Smooth muscle cell (in vitro differentiated cells): ENCODE data around the gene CTCFL. TPM values are rescaled to one million over a fixed set of nuclear protein-coding genes. Genes with fewer than 3 reads are reported as not detected.

Experiments
- DNase-seq: peaks from one replicate; lab custom pipeline; 2025; ENCODE audit not compliant: unreplicated experiment; lab: John Stamatoyannopoulos, UW
- H2AFZ ChIP-seq: fragments of 200-600 bp; sonication (generic); 2 replicates; pipeline ENCODE4 v1.6.0; 2016; ENCODE audit warnings: antibody characterized with exemption, low read depth, mild to moderate bottlenecking
- H3F3A ChIP-seq: fragments of 200-600 bp; sonication (generic); 2 replicates; pipeline ENCODE4 v1.6.0; 2017; ENCODE audit warnings: antibody characterized with exemption, low read depth
- H3K27ac ChIP-seq: fragments of 200-600 bp; sonication (generic); 2 replicates; pipeline ENCODE4 v1.5.1; 2016; ENCODE audit warnings: low read depth, mild to moderate bottlenecking
- H3K27me3 ChIP-seq: fragments of 200-600 bp; sonication (generic); 2 replicates; pipeline ENCODE4 v1.6.1; 2016; ENCODE audit warnings: low read depth, mild to moderate bottlenecking
- H3K36me3 ChIP-seq: fragments of 200-600 bp; sonication (generic); 2 replicates; pipeline ENCODE4 v1.5.1; 2016; ENCODE audit warnings: low read depth
- H3K4me1 ChIP-seq: fragments of 200-600 bp; sonication (generic); 2 replicates; pipeline ENCODE4 v1.5.1; 2016; ENCODE audit warnings: low read depth
- H3K4me2 ChIP-seq: fragments of 200-600 bp; sonication (generic); 2 replicates; pipeline ENCODE4 v1.6.0; 2016; ENCODE audit warnings: mild to moderate bottlenecking
- H3K4me3 ChIP-seq: fragments of 200-600 bp; sonication (generic); 2 replicates; pipeline ENCODE4 v1.5.1; 2016; ENCODE audit warnings: mild to moderate bottlenecking
- H3K79me2 ChIP-seq: fragments of 200-600 bp; sonication (generic); 2 replicates; pipeline ENCODE4 v1.6.0; 2016; ENCODE audit warnings: low read depth, mild to moderate bottlenecking
- H3K9ac ChIP-seq: fragments of 200-600 bp; sonication (generic); 2 replicates; pipeline ENCODE4 v1.6.0; 2016; ENCODE audit warnings: low read depth
- H3K9me3 ChIP-seq: fragments of 200-600 bp; sonication (generic); replicated peaks from 2 replicates; pipeline ENCODE4 v1.5.1; 2016; ENCODE audit warnings: low read depth
- H4K20me1 ChIP-seq: fragments of 200-600 bp; sonication (generic); 2 replicates; pipeline ENCODE4 v1.6.0; 2016; ENCODE audit warnings: low read depth
- WGBS: methylation state at CpG from one replicate; pipeline ENCODE4 v1.1.7; 2016; ENCODE audit warnings: low lambda C conversion rate; 5-methylcytosine and 5-hydroxymethylcytosine counted together
- polyA plus RNA-seq: library from polyadenylated mRNA; unstranded; fragments of >200 nt; fragmentation: Nextera tagmentation; extraction: Ambion mirVana; gene quantifications from 2 replicates; pipeline ENCODE4 v1.2.1, GENCODE V29; 2016
- total RNA-seq: library from RNA; depleted of rRNA; stranded (reverse); fragments of >200 nt; gene quantifications from 2 replicates; pipeline ENCODE4 v1.2.3, GENCODE V29; 2014
- TF ChIP-seq, protein P1 (sequence below): fragments of 200-600 bp; sonication (generic); IDR thresholded peaks from 2 replicates; pipeline ENCODE4 v1.5.1; 2017; ENCODE audit warnings: borderline replicate concordance, mild to moderate bottlenecking, antibody characterized with exemption; ENCODE audit not compliant: insufficient read depth, poor library complexity, severe bottlenecking

CTCFL gene
- total and polyA plus RNA-seq, 2 experiments from 2014 or later = not detected

DNA sequence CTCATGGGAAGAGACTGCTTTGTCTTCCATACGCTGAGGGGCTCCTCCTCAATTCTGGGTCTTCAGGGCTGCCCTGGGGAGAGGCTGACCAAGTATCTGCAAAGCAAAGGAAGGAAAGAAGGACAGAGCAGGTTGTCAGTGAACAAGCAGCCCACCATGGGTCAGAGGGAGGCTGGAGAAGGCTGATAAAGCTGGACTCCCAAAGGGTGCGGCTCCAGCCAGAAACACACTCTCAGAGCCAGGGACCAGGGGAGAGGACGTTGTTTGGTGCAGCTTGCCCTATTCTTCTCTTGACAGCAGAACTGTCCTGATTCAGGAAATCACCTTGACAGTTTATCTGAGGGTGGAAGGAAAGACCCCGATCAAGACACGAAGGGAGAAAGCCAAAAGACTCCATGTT, 10.4 kb upstream of the CTCFL start:
- no peaks in the 10 kb centered on the region for H3K4me1 ChIP-seq
- H3K9me3 ChIP-seq = no peaks in the 10 kb centered on the region
- H3K4me2 ChIP-seq = no peak overlapping the region
- H2AFZ ChIP-seq = no peak overlapping the region
- TF ChIP-seq, protein P1, sequence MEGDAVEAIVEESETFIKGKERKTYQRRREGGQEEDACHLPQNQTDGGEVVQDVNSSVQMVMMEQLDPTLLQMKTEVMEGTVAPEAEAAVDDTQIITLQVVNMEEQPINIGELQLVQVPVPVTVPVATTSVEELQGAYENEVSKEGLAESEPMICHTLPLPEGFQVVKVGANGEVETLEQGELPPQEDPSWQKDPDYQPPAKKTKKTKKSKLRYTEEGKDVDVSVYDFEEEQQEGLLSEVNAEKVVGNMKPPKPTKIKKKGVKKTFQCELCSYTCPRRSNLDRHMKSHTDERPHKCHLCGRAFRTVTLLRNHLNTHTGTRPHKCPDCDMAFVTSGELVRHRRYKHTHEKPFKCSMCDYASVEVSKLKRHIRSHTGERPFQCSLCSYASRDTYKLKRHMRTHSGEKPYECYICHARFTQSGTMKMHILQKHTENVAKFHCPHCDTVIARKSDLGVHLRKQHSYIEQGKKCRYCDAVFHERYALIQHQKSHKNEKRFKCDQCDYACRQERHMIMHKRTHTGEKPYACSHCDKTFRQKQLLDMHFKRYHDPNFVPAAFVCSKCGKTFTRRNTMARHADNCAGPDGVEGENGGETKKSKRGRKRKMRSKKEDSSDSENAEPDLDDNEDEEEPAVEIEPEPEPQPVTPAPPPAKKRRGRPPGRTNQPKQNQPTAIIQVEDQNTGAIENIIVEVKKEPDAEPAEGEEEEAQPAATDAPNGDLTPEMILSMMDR = no peak
- H3F3A ChIP-seq = no peaks in the 10 kb centered on the region
- H4K20me1 ChIP-seq = no peaks in the 10 kb centered on the region
- no peak for DNase-seq
- no peaks in the 10 kb centered on the region for H3K36me3 ChIP-seq
- no peak overlapping the region for H3K4me3 ChIP-seq
- no peaks in the 10 kb centered on the region for H3K79me2 ChIP-seq
- H3K27ac ChIP-seq = no peak overlapping the region
- WGBS = 84% methylated on average over 5 of the region's 5 CpGs
- H3K27me3 ChIP-seq = no peaks in the 10 kb centered on the region
- no peak overlapping the region for H3K9ac ChIP-seq

DNA sequence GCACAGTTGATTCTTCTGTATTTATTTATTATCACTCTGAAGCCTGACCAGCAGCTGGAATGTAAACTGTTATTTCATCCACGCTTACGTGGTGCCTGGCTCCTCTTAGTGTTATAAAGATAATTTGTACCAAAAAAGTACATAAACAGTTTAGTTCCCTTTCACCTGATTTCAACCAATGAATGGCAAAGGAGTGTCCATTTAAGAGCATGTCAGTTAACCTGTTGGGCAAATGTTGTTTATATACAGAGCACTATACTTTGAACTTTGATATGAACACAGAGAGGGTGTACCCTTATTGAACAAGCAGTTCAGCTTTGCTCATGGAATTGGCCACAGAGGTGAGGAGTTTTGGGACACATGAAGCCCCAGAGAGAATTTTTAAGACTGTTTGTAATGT, 7.2 kb upstream of the CTCFL start:
- H3K4me3 ChIP-seq = no peak overlapping the region
- H4K20me1 ChIP-seq = no peaks in the 10 kb centered on the region
- H3K4me1 ChIP-seq = no peaks in the 10 kb centered on the region
- H2AFZ ChIP-seq = no peak overlapping the region
- no peaks in the 10 kb centered on the region for H3K36me3 ChIP-seq
- no peak overlapping the region for H3K4me2 ChIP-seq
- H3K9me3 ChIP-seq = no peaks in the 10 kb centered on the region
- no peak overlapping the region for H3K9ac ChIP-seq
- no peaks in the 10 kb centered on the region for H3F3A ChIP-seq
- no peak overlapping the region for H3K27ac ChIP-seq
- 71% methylated on average over 2 of the region's 2 CpGs for WGBS
- DNase-seq = no peak
- TF ChIP-seq, protein P1 = no peak
- H3K79me2 ChIP-seq = no peaks in the 10 kb centered on the region
- no peaks in the 10 kb centered on the region for H3K27me3 ChIP-seq

DNA sequence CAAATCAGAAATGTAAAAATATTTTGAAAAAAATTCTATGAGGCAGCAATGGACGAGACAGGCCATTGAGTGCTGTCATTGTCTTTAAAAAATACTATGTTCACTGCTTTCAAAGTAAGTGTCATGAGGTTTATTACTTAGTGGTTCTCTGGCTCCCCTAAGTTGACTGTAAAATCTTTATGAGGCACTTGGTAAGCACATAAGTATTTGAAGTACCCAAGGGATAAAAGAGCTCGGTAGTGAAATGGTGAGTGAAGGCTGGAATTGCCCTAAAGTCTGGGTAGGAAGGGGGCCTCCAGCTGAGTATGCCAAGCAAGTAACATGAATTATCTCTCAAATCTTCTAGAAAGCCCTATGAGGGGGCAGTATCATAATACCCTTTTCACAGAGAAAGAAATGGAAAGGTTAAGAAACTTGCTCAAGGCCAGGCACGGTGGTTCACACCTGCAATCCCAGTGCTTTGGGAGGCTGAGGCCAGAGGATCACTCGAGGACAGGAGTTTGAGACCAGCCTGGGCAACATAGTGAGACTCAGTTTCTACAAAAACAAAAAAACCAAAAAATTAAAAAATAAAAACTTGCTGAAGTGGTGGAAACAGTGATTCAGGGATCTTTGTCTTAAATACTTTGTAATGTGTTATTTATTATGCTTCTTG, 5.5 kb upstream of the CTCFL start:
- Histone ChIP-seq H4K20me1 (no peaks in the 10 kb centered on the region), H3K4me3 (no peak overlapping the region), H3K79me2 (no peaks in the 10 kb centered on the region), H3K4me2 (no peak overlapping the region), H3K36me3 (no peaks in the 10 kb centered on the region), H3K27ac (no peak overlapping the region), H3K4me1 (no peaks in the 10 kb centered on the region), H3K9ac (no peak overlapping the region), H2AFZ (no peak overlapping the region), H3K27me3 (no peaks in the 10 kb centered on the region), H3F3A (no peaks in the 10 kb centered on the region), H3K9me3 (no peaks in the 10 kb centered on the region)
- DNase-seq = no peak
- TF ChIP-seq, protein P1 = no peak
- 49% methylated on average over 4 of the region's 4 CpGs for WGBS

DNA sequence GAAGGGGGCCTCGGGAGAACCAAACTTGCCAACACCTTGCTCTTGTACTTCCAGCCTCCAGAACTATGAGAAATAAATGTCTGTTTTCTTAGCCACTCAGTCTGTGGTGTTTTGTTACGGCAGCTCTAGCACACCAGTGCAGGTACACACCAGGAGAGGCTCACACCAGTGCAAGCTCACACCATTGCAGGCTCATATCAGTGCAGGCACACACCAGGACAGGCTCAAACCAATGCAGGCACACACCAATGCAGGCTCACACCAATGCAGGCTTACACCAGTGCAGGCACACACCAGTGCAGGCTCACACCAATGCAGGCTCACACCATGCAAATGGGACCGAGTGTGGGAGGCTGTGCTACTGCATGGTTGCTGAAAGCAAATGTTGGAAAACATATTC, 4.9 kb upstream of the CTCFL start:
- Histone ChIP-seq H3K4me1 (no peaks in the 10 kb centered on the region), H3K27me3 (no peaks in the 10 kb centered on the region), H3K4me2 (no peak overlapping the region), H4K20me1 (no peaks in the 10 kb centered on the region), H3K79me2 (no peaks in the 10 kb centered on the region), H3F3A (no peaks in the 10 kb centered on the region), H3K4me3 (no peak overlapping the region), H3K36me3 (no peaks in the 10 kb centered on the region), H3K27ac (no peak overlapping the region), H3K9ac (no peak overlapping the region), H3K9me3 (no peaks in the 10 kb centered on the region), H2AFZ (no peak overlapping the region)
- WGBS = 89% methylated on average over 3 of the region's 3 CpGs
- DNase-seq = no peak
- TF ChIP-seq, protein P1 = no peak
